Measurements from ENCODE around the gene PRMT9. TPM values are rescaled to one million over a fixed set of nuclear protein-coding genes. Genes with fewer than 3 reads are reported as not detected.

Gene PRMT9
- total and polyA plus RNA-seq, 9 of the 15 experiments (the other 6 are each of a cell fraction or from before 2014, with no cell fraction given): 3.5 to 15.6 (median 7.2) TPM

DNA sequence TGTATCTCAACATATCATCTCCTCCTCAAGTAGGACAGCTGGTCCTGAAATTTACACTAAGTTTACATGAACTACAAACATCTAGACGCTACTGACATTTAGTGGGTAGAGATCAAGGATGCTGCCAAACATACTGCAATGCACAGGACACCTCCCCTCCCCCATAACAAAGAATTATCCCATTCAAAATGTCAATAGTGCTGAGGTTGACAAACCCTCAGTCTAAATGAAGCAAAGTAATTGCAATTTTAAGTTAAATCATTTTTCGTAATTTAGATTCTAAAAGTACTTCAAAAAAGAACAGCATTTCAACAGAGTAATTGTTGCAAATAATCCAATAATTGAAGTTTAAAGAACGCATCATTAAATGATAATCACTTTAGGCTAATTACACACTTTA, 1.2 kb downstream of the PRMT9 start:
- intact Hi-C loops (cut with micrococcal nuclease) (no loop called here), in situ Hi-C loops (cut with MboI) (no loop called here)
- H3K4me2 ChIP-seq (ENCODE audit: insufficient read depth, low read length): peak overlapping the region; percentile 84
- peak overlapping the region; percentile 79 for H3K4me3 ChIP-seq
- H3K9me3 ChIP-seq (replicated peaks; ENCODE audit: control insufficient read depth, insufficient read depth, low read depth, low read length): no peaks in the 10 kb centered on the region
- H2AFZ ChIP-seq (ENCODE audit: low read depth, low read length): peak overlapping the region; percentile 96; the same call in 1 of the 2 replicates
- peak overlapping the region in 1 of 2 experiments; percentile 84; a peak in 2 of 4 replicates for H3K9ac ChIP-seq (ENCODE audit: insufficient read depth in 1 of 2, low read depth in 2 of 2, low read length in 2 of 2)
- H3K27ac ChIP-seq (ENCODE audit: extremely low read depth, low read depth, low read length): no peak overlapping the region
- H4K20me1 ChIP-seq (replicated peaks; ENCODE audit: control insufficient read depth, insufficient read depth, low read length): no peaks in the 10 kb centered on the region
- no peak for ATAC-seq
- H3K79me2 ChIP-seq (ENCODE audit: control insufficient read depth, insufficient read depth, low read length): peaks cover 32% of the 10 kb centered on the region
- peaks cover 4 to 7% of the 10 kb centered on the region in 2 experiments; a peak in 3 of 5 replicates for H3K4me1 ChIP-seq (replicated peaks in 1 of 2; ENCODE audit: control insufficient read depth in 2 of 2, insufficient read depth in 2 of 2, low read length in 2 of 2)
- no peaks in the 10 kb centered on the region for H3K9me1 ChIP-seq (ENCODE audit: control insufficient read depth, insufficient read depth, low read length)
- ChIA-PET POLR2A (interaction anchor here (2.3 kb wide), 1 partner anchor 14 kb away, joined by 11 read pairs; no protein-coding TSS in a partner anchor), CTCF (ENCODE audit: low intra/inter-chr PET ratio) (no interaction called here)
- no TSS peak for BruUV-seq (replicated peaks)
- 8% methylated on average over 3 of the region's 3 CpGs for WGBS (ENCODE audit: insufficient coverage, low coverage, missing lambda C conversion rate)
- FAIRE-seq: no peak
- TF ChIP-seq MXI1 (IDR thresholded peaks at IDR 0.05; ENCODE audit: low read depth, low read length): no peak
- TF ChIP-seq CSDE1 (IDR thresholded peaks at IDR 0.05): no peak
- TF ChIP-seq MAFK (IDR thresholded peaks at IDR 0.05; ENCODE audit: low read length): no peak
- TF ChIP-seq ZNF316 (IDR thresholded peaks at IDR 0.05): peak; percentile 60
- TF ChIP-seq KLF10 (CRISPR knock-in tag; IDR thresholded peaks at IDR 0.05): no peak
- no peak for TF ChIP-seq PHF8 (IDR thresholded peaks at IDR 0.05; ENCODE audit: borderline replicate concordance, low read length)
- TF ChIP-seq, protein P1, sequence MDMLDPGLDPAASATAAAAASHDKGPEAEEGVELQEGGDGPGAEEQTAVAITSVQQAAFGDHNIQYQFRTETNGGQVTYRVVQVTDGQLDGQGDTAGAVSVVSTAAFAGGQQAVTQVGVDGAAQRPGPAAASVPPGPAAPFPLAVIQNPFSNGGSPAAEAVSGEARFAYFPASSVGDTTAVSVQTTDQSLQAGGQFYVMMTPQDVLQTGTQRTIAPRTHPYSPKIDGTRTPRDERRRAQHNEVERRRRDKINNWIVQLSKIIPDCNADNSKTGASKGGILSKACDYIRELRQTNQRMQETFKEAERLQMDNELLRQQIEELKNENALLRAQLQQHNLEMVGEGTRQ (CRISPR knock-in tag; IDR thresholded peaks at IDR 0.05): no peak
- H3K36me3 ChIP-seq (ENCODE audit: control insufficient read depth, insufficient read depth, low read length): peaks cover 21% of the 10 kb centered on the region; the same call in 2 of the 3 replicates
- no peaks in the 10 kb centered on the region for H3K27me3 ChIP-seq (ENCODE audit: control insufficient read depth in 2 of 2, insufficient read depth in 2 of 2, low read length in 2 of 2)
- DNase-seq (ENCODE audit: extremely low read depth in 1 of 4, low spot score in 3 of 4): peak in 1 of 4 experiments; percentile 4

Measured in K562 (cell line).